ENCODE measurements around the gene NUP133.
"Not testable (repeated sequence)": the region's sequence is repeated elsewhere in the genome, so short reads cannot be mapped to it uniquely, and the experiment has no call there.

NUP133 gene

DNA sequence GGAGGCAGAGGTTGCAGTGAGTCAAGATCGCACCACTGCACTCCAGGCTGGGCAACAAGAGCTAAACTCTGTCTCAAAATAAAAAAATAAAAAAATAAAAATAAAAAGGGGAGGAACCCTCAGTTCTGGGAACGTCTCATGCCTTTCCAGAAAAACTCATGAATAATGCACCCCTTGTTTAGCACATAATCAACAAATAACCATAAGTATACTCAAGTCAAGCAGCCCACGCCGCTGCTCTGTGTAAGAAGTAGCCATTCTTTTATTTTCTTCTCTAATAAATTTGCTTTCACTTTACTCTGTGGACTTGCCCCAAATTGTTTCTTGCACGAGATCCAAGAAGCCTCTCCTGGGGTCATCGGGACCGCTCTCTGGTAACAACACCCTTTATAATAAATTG, 59.8 kb downstream of the NUP133 start:
- no peak for DNase-seq

DNA sequence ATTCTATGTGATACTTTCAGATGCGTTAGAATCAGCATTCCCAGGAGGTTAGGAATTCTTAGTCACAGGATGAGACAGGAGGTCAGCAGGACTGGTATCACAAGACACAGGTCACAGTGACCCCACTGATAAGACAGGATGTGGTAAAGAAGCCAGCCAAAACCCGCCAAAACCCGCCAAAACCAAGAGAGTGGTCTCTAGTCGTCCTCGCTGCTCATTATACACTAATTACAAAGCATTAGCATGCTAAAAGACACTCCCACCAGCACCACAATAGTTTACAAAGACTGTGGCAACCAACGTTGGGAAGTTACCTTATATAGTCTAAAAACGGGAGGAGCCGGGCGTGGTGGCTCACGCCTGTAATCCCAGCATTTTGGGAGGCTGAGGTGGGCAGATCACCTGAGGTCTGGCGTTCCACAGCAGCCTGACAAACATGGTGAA, 60.3 kb downstream of the NUP133 start:
- peak; percentile 56 for DNase-seq

DNA sequence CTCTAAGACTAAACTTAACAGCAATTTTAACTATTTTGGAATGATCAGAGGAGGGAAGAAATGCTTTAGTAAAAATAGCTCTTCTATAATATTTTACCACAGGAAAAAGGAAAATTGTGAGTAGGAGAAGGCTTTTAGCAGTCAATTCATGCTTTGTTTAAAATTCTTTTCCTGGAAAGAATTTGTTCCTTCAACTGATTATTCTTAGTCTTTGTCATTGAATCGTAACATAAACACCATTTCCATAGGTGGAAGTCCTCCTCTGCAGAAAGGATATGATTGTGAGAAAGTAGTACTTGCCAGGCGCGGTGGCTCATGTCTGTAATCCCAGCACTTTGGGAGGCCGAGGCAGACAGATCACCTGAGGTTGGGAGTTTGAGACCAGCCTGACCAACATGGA, 62.3 kb downstream of the NUP133 start:
- DNase-seq = no peak

DNA sequence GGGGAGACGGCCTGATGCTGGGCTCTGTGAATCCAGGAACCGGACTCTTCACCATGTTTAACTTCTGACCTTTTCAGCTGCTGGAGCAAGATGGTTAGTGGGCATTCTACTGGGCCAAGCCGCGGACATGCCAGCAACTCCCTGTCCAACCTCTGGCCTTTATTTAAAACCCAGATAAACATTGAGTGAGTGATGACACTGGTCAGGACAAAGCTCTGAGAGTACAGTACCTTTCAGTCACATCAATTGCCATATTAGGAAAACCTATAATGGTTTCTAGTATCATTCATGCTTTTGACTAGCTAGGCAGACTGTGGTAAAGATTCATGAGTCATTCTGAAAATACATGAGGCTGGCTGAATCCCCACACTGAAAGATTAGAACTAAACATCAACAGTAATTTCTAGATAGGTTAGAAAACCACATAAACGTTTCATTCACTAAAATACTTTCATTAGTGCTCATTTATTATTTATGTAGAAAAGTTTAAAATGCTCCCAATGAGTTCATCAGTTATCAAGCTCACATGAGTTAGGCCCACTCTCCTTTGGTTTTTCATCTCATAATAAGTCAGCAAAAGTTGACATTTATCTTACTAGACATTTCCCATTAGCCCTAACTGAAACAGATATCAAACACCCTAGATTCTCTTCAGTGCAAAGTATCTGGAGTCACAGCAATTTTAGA, 67.1 kb downstream of the NUP133 start:
- no peak for DNase-seq

DNA sequence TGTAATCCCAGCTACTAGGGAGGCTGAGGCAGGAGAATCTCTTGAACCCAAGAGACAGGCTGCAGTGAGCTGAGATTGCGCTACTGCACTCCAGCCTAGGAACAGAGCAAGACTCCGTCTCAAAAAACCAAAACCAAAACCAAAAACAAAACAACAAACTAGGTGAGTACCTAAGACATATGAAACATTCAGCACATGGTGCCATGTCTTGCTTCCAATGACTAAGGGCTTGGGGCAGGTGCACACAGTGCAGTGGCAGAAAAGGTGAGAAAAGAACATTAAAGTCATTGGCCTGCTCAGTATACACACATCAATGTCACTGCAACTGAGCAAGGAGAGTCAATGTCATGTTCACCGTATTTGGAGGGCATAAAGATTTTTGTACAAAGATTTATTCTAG, 70.1 kb downstream of the NUP133 start:
- DNase-seq = no peak

DNA sequence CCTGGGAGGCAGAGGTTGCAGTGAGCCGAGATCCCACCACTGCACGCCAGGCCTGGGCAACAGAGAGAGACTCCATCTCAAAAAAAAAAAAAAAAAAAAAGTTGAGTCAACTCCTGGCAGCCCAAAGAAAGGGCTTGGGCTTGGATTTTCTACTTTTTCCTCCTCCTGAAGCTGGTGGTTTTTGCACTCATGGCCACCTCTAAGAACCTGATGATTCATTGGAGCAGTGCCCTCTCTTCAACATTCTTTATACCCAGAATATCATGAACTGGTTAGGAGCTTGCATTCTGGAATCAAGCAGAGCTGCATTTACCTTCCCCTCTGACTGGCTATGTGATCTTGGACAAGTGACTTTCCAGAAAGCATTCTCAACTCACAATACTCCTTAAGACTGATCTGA, 70.7 kb downstream of the NUP133 start:
- DNase-seq = no peak

DNA sequence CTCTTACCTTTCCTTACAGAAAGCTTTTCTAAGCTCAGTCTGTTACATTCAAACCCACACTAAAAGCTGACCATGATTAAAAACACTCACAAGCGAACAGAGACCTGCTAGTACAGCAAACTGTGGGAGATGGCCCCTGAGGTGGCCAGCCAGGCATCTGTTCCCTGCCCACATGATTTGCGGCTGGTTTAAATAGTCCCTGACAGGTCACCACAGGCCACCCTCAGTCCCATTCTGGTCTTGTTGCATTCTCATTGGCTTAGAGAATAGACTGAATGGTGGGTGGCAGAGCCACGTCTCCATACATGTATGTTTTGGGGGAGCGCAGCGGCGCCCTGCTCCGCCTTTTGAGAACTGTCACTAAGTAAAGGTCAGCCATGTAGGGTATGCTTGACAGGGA, 71.9 kb downstream of the NUP133 start:
- no peak for DNase-seq

DNA sequence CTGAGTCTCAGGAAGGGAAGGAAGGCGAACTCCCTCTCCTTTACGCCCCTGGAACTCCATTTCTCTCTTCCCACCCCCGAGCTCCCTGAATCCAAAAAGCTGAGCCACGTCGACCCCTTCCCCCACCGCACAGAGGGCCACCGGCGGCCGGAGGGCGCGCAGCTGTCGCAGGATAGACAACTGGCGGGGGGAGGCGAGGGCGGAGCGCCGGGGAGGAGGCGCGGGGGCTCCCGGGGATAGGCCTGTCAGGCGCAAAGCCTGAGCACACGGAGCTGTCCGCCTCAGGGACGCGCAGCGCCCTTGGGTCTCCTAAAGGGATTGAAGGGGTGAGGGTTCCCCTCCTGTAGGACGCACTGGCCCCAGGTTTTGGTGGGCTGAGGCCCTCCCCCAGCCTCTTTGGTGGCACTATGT, 73.5 kb downstream of the NUP133 start:
- DNase-seq = no peak

DNA sequence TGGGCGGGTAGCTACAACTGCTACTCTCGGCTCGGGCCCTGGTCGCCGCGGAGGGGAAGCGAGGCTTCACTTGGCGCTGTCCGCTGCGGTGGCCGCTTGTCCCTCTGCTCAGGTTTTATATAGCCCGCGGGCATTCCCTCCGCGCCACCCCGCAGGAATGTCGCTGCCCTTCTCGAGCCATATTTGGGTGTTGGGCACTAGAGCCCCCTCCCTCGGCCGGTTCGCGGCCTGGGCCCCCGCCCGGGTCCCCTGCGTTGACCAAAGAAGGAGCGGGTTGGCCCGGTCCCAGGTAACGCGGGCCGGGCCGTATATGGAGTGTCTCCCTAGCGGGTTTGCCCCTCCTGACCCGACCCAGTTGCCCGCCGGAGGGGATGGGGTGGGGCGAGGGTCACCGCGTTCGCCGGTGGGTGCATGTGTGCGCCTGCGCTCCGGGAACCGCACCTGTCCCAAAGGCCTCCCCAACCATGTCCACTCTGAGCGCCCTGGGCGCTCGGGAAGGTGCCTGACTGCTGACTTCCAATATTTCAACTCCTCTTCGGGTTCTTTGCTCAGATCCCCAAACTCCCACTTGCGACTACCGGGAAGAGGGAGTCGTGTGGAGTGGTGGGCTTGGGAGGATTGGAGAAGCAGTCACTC, 74.0 kb downstream of the NUP133 start, which contains the start of gene ACTA1:
TSS of gene ACTA1 (minus strand) at position 90 of the 636 bp plus-strand sequence. CDS start 979 bp downstream, outside the sequence.
- no peak for DNase-seq

DNA sequence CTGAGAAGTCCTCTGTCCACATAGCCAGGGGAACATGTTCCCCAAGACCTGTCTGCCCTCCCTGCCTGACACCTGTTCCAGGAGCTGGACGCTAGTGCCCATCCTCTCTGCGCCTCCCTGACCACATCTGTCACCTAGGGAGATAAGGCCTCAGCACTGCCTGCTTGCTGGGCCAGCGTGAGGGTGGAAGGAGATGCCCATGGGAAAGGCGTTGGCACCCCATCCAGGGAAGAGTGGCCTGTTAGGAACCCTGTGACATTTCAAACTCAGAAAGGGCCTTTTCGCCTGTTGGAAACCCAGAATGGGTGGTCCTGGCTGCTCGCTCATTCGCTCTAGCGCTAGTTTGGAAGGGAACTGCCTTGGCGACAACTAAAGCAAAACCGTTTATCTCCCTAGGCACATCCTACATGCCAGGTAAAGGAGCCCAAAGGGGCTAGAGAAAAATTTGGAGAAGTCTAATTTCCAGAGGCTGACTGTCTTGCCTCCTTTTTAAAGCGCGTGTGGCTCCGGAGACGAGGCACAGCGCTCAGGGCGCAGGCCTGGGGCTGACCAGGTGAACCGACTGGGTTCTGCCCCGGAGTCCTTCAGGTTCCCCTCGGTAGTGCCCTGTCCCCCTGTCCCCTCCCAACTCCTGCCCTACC, 74.7 kb downstream of the NUP133 start:
- DNase-seq = no peak

DNA sequence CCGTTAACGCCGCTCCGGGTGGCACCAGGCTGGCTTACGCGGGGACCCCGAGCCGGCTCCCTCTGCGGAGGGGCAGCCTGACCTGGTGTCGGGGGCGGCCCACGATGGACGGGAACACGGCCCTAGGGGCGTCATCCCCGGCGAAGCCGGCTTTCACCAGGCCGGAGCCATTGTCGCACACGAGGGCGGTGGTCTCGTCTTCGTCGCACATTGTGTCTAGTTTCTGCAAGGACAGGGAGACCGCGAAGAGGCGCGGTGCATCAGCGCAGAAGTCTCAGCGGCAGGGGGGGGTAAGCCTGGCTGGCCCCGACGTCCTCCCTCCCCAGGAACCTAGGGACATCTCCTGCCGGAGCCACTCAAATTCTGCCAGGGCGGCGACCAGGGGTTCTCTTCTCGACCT, 75.2 kb downstream of the NUP133 start:
- no peak for DNase-seq

DNA sequence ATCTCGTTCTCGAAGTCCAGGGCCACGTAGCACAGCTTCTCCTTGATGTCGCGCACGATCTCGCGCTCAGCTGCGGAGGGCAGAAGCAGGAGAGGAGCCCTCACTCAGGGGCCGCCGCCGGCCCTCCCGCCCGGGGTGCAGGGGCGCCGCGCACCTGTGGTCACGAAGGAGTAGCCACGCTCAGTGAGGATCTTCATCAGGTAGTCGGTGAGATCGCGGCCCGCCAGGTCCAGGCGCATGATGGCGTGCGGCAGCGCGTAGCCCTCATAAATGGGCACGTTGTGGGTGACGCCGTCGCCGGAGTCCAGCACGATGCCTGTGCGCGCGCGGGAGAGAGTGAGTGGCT, 76.1 kb downstream of the NUP133 start:
- no peak for DNase-seq

DNA sequence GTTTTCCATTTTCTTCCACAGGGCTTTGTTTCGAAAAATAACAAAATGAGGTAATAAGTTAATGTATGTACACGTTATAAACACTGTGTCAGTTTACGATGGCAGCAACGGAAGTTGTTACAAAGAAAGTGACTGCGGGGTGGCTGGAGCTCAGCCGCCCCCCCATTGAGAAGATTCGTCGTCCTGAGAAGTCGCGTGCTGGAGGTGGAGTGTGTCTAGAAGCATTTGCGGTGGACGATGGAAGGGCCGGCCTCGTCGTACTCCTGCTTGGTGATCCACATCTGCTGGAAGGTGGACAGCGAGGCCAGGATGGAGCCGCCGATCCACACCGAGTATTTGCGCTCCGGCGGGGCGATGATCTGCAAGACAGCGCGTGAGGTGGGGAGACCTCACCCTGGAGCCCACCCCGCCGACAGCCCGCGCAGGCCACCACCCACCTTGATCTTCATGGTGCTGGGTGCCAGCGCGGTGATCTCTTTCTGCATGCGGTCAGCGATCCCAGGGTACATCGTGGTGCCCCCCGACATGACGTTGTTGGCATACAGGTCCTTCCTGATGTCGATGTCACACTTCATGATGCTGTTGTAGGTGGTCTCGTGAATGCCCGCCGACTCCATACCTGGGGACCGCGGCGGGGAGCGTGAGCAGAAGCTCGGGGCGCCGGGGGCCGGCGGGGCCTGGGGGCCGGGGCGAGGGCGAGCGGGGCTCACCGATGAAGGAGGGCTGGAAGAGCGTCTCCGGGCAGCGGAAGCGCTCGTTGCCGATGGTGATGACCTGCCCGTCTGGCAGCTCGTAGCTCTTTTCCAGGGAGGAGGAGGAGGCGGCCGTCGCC, 76.6 kb downstream of the NUP133 start:
- DNase-seq = no peak

DNA sequence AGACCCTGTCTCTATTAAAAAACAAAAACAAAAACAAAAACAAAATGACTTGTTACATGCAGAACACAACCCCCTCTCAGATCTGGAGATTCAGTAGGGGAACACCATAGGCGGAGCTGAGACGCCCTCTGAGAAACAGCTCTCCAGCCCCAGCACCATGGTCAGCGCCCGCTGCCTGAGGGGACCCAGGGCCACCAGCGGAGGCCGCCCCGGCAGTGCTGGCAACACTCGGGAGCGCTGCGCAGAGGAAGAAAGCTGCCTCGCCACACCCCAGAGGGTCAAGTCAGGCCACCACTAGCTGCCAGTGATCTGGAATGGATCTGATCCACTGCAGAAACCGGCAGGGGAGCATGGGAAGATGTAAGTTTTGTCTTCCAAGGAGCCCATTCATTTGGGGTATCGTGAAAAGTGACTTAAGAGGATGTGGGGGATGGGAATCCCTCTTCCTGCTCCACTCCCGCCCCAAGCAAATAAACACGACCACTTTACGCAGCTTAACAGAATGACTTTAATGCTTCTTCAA, 77.3 kb downstream of the NUP133 start:
- peak; percentile 89 for DNase-seq

DNA sequence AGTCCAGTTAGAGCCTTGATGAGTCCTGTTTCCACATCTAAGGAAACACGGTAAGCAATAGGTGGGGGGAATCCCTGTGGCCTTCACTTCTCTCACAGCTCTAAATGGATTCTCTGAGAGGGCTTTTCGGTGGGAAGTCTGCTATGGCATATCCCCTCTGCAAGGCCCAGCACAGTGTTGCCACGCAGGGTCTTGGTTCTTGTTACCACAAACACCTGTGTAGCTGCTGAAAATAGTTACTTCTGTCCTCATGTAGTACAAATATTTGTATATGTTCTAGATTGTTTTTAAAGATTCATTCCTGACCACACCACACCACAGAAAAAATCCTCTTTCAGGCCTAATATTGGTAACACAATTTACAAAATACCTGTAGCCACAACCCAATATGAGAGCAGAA, 79.9 kb downstream of the NUP133 start:
- no peak for DNase-seq

DNA sequence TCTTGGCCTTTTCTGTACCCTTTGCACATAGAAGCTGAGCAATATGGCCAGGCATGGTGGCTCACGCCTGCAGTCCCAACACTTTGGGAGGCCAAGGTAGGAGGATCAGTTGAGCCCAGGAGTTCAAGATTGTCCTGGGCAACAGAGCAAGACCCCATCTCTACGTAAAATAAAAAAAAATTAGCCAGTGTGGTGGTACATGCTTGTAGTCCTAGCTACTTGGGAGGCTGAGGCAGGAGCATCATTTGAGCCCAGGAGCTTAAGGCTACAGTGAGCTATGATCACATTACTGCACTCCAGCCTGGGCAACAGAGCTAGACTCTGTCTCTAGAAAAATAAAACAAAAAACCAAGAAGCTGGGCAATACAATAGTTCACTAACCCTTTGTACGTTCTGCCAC, 80.6 kb downstream of the NUP133 start:
- DNase-seq = no peak

DNA sequence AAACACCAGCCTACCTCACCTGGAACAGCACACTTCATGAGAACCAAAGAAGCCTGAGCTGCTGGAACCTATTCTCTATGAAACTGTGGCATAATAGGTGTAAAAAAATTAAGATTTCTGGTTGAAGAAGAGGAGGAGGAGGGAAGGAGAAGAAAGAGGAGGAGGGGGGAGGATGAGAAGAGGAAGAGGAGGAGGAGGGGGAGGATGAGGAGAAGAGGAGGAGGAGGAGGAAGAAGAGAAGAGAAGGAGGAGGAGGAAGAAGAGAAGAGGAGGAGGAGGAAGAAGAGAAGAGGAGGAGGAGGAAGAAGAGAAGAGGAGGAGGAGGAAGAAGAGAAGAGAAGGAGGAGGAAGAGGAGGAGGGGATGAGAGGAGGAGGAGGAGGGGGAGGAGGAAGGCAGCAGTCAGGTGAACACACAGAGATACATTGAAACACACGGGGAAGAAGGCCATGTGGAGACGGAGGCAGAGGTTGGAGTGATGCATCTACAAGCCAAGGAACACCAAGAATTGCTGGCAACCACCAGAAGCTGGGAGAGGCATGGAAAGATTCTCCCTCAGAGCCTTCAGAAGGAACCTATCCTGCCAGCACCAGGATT, 82.5 kb downstream of the NUP133 start:
- DNase-seq = no peak

DNA sequence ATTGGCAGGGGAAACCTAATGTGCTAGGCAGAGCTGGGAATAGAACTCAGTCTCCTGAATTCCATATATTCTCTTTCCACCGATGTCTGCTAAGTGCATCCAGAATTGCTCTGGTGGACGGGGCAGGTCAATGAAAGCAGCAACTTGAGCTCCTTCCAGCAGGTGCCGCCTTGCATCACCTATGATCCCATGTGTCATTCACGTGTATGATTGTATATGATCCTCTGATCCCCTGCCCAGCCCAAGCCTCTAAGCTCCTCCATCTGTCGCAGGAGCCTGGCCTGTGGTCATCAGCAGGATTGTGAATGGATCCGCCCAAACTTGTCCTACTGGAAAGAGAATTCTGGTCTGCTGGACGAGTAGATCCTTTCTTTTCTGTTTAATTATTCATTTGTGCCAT, 87.4 kb downstream of the NUP133 start:
- DNase-seq = no peak

DNA sequence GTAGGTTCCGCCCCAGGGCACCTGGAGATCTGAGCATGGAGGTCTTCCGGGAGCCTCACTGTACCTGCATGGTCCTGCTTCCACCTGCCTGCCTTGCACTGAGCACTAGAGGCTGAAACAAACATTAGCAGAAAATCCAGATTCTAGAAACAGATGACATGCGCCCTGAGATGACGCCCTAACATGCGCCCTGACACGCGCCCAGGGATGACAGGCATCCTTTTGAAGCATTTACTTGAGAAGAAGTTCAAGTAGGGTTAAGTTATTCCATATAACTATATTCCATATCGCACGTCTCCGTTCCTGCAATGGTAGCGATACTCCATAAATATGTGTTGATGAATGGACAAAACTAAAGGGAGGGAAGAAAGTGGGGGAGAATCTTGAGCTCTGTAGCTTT, 87.9 kb downstream of the NUP133 start:
- DNase-seq = no peak

DNA sequence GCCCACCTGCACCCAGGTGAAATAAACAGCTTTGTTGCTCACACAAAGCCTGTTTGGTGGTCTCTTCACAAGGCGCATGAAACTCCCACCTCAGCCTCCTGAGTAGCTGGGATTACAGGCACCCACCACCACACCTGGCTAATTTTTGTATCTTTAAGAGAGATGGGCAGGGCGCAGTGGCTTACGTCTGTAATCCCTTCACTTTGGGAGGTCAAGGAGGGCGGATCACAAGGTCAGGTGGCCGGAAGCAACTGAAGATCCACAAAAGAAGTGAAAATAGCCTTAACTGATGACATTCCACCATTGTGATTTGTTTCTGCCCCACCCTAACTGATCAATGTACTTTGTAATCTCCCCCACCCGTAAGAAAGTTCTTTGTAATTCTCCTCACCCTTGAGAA, 89.6 kb downstream of the NUP133 start:
- DNase-seq = not testable (repeated sequence)

DNA sequence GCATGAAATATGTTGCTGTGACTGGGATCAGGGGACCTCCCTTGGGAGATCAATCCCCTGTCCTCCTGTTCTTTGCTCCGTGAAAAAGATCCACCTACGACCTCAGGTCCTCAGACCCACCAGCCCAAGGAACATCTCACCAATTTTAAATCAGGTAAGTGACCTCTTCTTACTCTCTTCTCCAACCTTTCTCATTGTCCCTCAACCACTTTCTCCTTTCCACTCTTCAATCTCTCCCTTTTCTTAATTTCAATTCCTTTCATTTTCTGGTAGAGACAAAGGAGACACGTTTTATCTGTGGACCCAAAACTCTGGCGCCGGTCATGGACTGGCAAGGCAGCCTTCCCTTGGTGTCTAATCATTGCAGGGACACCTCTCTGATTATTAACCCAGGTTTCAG, 95.3 kb downstream of the NUP133 start:
- DNase-seq = not testable (repeated sequence)

DNA sequence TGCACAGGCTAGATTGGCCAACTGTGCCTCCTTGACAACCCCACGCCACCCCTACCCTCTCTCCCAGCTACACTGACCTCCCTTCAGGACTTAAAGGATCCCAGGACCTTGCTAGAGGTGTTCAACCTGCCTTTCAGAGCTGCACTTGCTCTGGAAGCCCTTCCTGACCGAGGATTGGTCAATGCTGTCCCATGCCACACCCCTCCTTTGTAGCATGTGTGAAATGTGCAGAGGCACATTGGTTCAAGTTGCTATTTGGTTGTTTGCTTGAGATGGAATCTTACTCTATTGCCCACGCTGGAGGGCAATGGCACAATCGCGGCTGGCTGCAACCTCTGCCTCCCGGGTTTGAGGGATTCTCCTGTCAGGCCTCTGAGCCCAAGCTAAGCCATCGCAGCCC, 96.1 kb downstream of the NUP133 start:
- no peak for DNase-seq

Data from hematopoietic multipotent progenitor cell treated with erythropoietin and hydrocortisone succinate and interleukin-3 and kit ligand, for 4 days (in vitro differentiated cells).